HCT116 (cell line): Measurements from ENCODE around the gene ZNF606.

Experiments used
- FOSL1 ChIP-seq: IDR thresholded peaks from 2 replicates; pipeline ENCODE4 v1.6.1; 2012; ENCODE audit warnings: low read depth
- POLR2A ChIP-seq: IDR thresholded peaks from 2 replicates; pipeline ENCODE4 v1.7.0; 2011; ENCODE audit warnings: borderline replicate concordance; ENCODE audit not compliant: insufficient read depth, insufficient read length; ENCODE audit errors: extremely low read depth
- POLR2AphosphoS5 ChIP-seq: IDR thresholded peaks from 2 replicates; pipeline ENCODE4 v1.6.1; 2011; ENCODE audit warnings: mild to moderate bottlenecking, low read depth, low read length, moderate library complexity
- REST ChIP-seq: IDR thresholded peaks from 2 replicates; pipeline ENCODE4 v1.6.1; 2012; ENCODE audit warnings: low read depth
- SP1 ChIP-seq: IDR thresholded peaks from 2 replicates; pipeline ENCODE4 v1.6.1; 2012; ENCODE audit warnings: low read depth
- SRF ChIP-seq: IDR thresholded peaks from 2 replicates; pipeline ENCODE4 v1.6.1; 2012; ENCODE audit warnings: low read depth
- TCF7L2 ChIP-seq: IDR thresholded peaks from 2 replicates; pipeline ENCODE4 v1.7.0; 2011; ENCODE audit warnings: borderline replicate concordance, inconsistent platforms; ENCODE audit not compliant: insufficient read depth, insufficient read length; ENCODE audit errors: extremely low read depth
- ZFX ChIP-seq: fragments of 450-650 bp; IDR thresholded peaks from 2 replicates; pipeline ENCODE4 v1.6.1; 2017
- TF ChIP-seq, protein P1 (sequence below), 3 experiments: fragments of 200-600 bp in 1 of 3; sonication (generic) in 1 of 3; IDR thresholded peaks in 2 of 3; conservative IDR thresholded peaks in 1 of 3; 2 replicates each; pipeline ENCODE4 v1.5.1; 2012 to 2017; ENCODE audit warnings: low read depth in 2 of 3, low read length in 2 of 3, antibody characterized with exemption in 1 of 3, borderline replicate concordance in 1 of 3, control low read depth in 1 of 3, mild to moderate bottlenecking in 1 of 3, mixed read lengths in 1 of 3, mixed run types in 1 of 3, moderate library complexity in 1 of 3; ENCODE audit not compliant: insufficient read depth in 1 of 3
- TF ChIP-seq, protein P2 (sequence below): IDR thresholded peaks from 2 replicates; pipeline ENCODE4 v1.6.1; 2011; ENCODE audit warnings: mild to moderate bottlenecking, low read length, moderate library complexity; ENCODE audit not compliant: insufficient replicate concordance; ENCODE audit errors: extremely low read depth

DNA sequence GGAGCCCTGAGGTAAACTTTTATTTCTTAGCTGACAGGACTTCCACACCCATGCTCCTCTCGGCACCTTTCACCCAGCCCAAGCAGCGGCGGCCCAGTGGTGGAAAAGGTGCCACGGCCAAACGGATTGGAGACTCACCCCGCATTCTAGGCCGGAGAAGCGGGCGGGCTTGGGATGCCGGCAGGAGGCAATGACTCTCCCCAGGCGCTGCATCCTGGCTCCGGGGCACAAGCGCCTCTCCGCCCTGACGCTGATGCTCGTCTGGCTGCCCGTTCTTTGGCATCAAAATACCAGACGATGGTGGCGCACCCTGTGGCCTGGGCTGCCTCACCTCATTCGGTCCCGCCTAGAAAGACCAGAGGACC lies 6.7 kb upstream of the ZNF606 start:
- TF ChIP-seq TCF7L2 (no peak), POLR2A (no peak), REST (no peak), SP1 (no peak), POLR2AphosphoS5 (no peak), SRF (no peak), ZFX (no peak), FOSL1 (no peak)
- TF ChIP-seq, protein P1, sequence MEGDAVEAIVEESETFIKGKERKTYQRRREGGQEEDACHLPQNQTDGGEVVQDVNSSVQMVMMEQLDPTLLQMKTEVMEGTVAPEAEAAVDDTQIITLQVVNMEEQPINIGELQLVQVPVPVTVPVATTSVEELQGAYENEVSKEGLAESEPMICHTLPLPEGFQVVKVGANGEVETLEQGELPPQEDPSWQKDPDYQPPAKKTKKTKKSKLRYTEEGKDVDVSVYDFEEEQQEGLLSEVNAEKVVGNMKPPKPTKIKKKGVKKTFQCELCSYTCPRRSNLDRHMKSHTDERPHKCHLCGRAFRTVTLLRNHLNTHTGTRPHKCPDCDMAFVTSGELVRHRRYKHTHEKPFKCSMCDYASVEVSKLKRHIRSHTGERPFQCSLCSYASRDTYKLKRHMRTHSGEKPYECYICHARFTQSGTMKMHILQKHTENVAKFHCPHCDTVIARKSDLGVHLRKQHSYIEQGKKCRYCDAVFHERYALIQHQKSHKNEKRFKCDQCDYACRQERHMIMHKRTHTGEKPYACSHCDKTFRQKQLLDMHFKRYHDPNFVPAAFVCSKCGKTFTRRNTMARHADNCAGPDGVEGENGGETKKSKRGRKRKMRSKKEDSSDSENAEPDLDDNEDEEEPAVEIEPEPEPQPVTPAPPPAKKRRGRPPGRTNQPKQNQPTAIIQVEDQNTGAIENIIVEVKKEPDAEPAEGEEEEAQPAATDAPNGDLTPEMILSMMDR (IDR thresholded peaks at IDR 0.05 in 2 of 3, conservative IDR thresholded peaks at IDR 0.05 in 1 of 3; ENCODE audit: borderline replicate concordance in 1 of 3, insufficient read depth in 1 of 3, low read depth in 2 of 3, low read length in 2 of 3), result no peak
- TF ChIP-seq, protein P2, sequence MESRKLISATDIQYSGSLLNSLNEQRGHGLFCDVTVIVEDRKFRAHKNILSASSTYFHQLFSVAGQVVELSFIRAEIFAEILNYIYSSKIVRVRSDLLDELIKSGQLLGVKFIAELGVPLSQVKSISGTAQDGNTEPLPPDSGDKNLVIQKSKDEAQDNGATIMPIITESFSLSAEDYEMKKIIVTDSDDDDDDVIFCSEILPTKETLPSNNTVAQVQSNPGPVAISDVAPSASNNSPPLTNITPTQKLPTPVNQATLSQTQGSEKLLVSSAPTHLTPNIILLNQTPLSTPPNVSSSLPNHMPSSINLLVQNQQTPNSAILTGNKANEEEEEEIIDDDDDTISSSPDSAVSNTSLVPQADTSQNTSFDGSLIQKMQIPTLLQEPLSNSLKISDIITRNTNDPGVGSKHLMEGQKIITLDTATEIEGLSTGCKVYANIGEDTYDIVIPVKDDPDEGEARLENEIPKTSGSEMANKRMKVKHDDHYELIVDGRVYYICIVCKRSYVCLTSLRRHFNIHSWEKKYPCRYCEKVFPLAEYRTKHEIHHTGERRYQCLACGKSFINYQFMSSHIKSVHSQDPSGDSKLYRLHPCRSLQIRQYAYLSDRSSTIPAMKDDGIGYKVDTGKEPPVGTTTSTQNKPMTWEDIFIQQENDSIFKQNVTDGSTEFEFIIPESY, result no peak
